Loucy (cell line): ENCODE results near the gene SMCHD1.

Experiments used
- CTCF ChIP-seq: fragments of 200-600 bp; sonication (generic); conservative IDR thresholded peaks from 2 replicates; pipeline ENCODE4 v1.5.1; 2014; ENCODE audit warnings: mild to moderate bottlenecking, antibody characterized with exemption, low read length
- EZH2phosphoT487 ChIP-seq: fragments of 200-600 bp; IDR thresholded peaks from 2 replicates; pipeline ENCODE4 v1.6.1; 2018; ENCODE audit warnings: antibody characterized with exemption, mild to moderate bottlenecking, moderate library complexity, borderline replicate concordance

GRCh38 chr18:2654169-2654927, 1.2 kb upstream of the SMCHD1 start:
- TF ChIP-seq CTCF (no peak), EZH2phosphoT487 (no peak)
